HG03064 (cell line): ENCODE results near the gene NOC2L.

Source experiments
- ATAC-seq: cut with Tn5 transposase; IDR thresholded peaks from one replicate; pipeline ENCODE4 v1.9.1; 2021; ENCODE audit warnings: low read depth; ENCODE audit not compliant: unreplicated experiment

NOC2L gene

GRCh38 chr1:932776-933602 is 26.1 kb downstream of the NOC2L start:
- ATAC-seq, result no peak

- no peak for ATAC-seq
Measured at GRCh38 chr1:932173-932510, 26.9 kb downstream of the NOC2L start.

- ATAC-seq, result no peak
Measured at GRCh38 chr1:931380-932172, 27.5 kb downstream of the NOC2L start.

GRCh38 chr1:930633-931138 is 28.4 kb downstream of the NOC2L start:
- ATAC-seq, result no peak

GRCh38 chr1:929712-930632 is 29.1 kb downstream of the NOC2L start:
- ATAC-seq, result no peak

- ATAC-seq, result no peak
Measured at GRCh38 chr1:928825-929661, 30.0 kb downstream of the NOC2L start.

GRCh38 chr1:927748-928147 is 31.3 kb downstream of the NOC2L start:
- no peak for ATAC-seq

- ATAC-seq, result no peak
Measured at GRCh38 chr1:927234-927633, 31.8 kb downstream of the NOC2L start.

GRCh38 chr1:925561-926421 is 33.3 kb downstream of the NOC2L start:
- ATAC-seq, result no peak

- ATAC-seq, result no peak
Measured at GRCh38 chr1:924656-925560, 34.1 kb downstream of the NOC2L start.

GRCh38 chr1:923991-924655 is 34.9 kb downstream of the NOC2L start:
- no peak for ATAC-seq

- no peak for ATAC-seq
Measured at GRCh38 chr1:923131-923990, 35.7 kb downstream of the NOC2L start, which contains the start of gene SAMD11. SAMD11 (plus strand) TSS chr1:923923; CDS start chr1:924432, 509 bp downstream.

GRCh38 chr1:921011-921837 is 37.8 kb downstream of the NOC2L start:
- no peak for ATAC-seq

GRCh38 chr1:920521-920920 is 38.5 kb downstream of the NOC2L start:
- no peak for ATAC-seq

- no peak for ATAC-seq
Measured at GRCh38 chr1:920010-920409, 39.0 kb downstream of the NOC2L start.
